ENCODE results near the gene CUEDC1.

GRCh38 chr17:57979076-57979475 lies 23.9 kb upstream of the CUEDC1 start:
- TF ChIP-seq POLR2A (IDR thresholded peaks at IDR 0.05; ENCODE audit: low read depth, low read length) (no peak), POLR2AphosphoS5 (IDR thresholded peaks at IDR 0.05; ENCODE audit: low read depth, low read length) (no peak)

Data from GM12892 (cell line).